Measurements from ENCODE around the gene CYP51A1. TPM values are rescaled to one million over a fixed set of nuclear protein-coding genes. Genes with fewer than 3 reads are reported as not detected.
A peak's percentile ranks its signal among the peaks of the same experiment; 100 is the strongest.
"Not testable (repeated sequence)": the region's sequence is repeated elsewhere in the genome, so short reads cannot be mapped to it uniquely, and the experiment has no call there.

CYP51A1 gene
- polyA plus RNA-seq: 10 to 100 TPM; 27.9 to 40.8 TPM

DNA sequence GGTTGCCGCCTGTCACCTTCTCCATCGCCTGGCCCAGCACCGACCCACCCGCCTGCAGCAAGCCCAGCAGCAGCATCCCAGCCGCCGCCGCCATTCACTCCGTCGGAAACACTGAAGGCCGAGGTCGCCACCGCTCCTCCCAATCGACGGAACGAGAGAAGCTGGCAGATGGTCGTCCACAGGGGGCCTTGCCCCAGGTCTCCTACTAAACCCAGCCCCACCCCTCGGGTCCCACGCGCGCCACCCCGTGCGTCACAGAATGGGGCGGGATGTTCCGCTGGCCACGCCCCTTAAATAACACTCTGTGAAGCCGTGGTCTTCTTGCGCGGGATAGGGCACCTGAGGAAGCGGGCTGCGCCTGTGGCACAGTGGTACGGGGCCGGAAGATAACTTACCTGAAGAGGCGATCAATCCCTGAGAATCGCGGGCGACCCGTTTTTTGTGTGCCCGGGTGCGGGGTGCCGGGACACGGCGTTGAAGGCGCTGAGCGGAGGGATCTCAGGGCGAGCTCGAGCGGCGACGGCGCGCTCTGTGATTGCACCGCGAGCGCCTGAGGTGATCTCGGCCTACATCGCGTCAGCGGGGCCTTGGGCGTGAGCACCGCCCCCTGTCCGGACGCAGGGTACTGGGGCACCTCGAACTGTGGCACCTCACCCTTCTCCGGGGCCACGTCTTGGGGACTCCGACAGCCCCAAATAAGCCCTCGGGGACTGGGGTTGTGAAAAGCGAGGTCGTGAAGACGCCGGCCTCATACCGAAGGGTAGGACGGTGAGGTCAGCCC, at the start of gene CYP51A1:
TSS of gene CYP51A1 (minus strand) at position 207 of the 781 bp plus-strand sequence. CDS start at position 94, 113 bp downstream.
- Histone ChIP-seq H3K27me3 (ENCODE audit: control insufficient read depth in 1 of 2, insufficient read depth in 2 of 2, low read length in 2 of 2) (no peaks in the 10 kb centered on the region), H3K4me1 (ENCODE audit: control insufficient read depth in 2 of 2, insufficient read depth in 2 of 2, low read length in 1 of 2) (no peaks in the 10 kb centered on the region), H3K4me3 (ENCODE audit: low read depth in 1 of 2, low read length in 2 of 2) (peak within 1 kb of the TSS; percentile 83 to 100), H3K9me3 (ENCODE audit: control insufficient read depth in 2 of 2, insufficient read depth in 1 of 2, low read depth in 1 of 2, low read length in 1 of 2) (no peaks in the 10 kb centered on the region), H3K27ac (ENCODE audit: low read depth in 2 of 2, low read length in 1 of 2) (peak within 1 kb of the TSS; percentile 95 to 96), H3K36me3 (ENCODE audit: control insufficient read depth in 2 of 2, insufficient read depth in 2 of 2, low read length in 1 of 2) (peaks cover 0 to 3% of the 10 kb centered on the region in 2 donors)
- WGBS, 2 donors: 0 to 1% methylated on average over 71 to 73 of the region's 73 CpGs

GRCh38 chr7:92178928-92179924, 44.9 kb upstream of the CYP51A1 start, which contains the start of gene LRRD1:
Gene LRRD1, minus strand, starts transcription at chr7:92179142. Its CDS starts 13,940 bp downstream, at chr7:92165202.
- no peaks in the 10 kb centered on the region for H3K9me3 ChIP-seq (ENCODE audit: control insufficient read depth in 2 of 2, insufficient read depth in 1 of 2, low read depth in 1 of 2, low read length in 1 of 2)
- peak within 1 kb of the TSS; percentile 24 to 55 for H3K27ac ChIP-seq (ENCODE audit: low read depth in 2 of 2, low read length in 1 of 2)
- peak within 1 kb of the TSS; percentile 48 to 50 for H3K4me3 ChIP-seq (ENCODE audit: low read depth in 1 of 2, low read length in 2 of 2)
- WGBS, 2 donors: 8 to 9% methylated on average over 60 of the region's 60 CpGs
- no peaks in the 10 kb centered on the region for H3K4me1 ChIP-seq (ENCODE audit: control insufficient read depth in 2 of 2, insufficient read depth in 2 of 2, low read length in 1 of 2)
- H3K27me3 ChIP-seq (ENCODE audit: control insufficient read depth in 1 of 2, insufficient read depth in 2 of 2, low read length in 2 of 2): peaks cover 0 to 3% of the 10 kb centered on the region in 2 donors
- no peaks in the 10 kb centered on the region for H3K36me3 ChIP-seq (ENCODE audit: control insufficient read depth in 2 of 2, insufficient read depth in 2 of 2, low read length in 1 of 2)

DNA sequence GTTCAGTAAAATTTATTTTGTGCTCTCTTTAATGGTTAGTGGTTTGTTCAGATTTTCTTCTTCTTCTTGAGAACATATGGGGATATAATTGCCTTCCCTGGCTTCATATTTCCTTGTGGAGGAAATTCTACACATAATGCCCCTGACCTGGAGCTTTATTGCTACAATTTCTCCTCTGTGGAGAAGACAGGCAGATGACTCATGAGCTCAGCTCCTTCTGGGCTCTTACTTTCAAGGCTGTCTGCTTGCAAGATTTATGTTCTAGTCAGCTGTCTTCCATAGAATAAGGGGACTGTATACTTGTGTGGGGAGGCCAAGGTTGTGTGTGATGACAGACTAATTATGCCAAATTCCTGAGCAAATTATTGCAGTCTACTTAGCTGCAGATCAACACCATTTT, 43.1 kb upstream of the CYP51A1 start:
- Histone ChIP-seq H3K36me3 (ENCODE audit: control insufficient read depth in 2 of 2, insufficient read depth in 2 of 2, low read length in 1 of 2) (no peaks in the 10 kb centered on the region), H3K9me3 (ENCODE audit: control insufficient read depth in 2 of 2, insufficient read depth in 1 of 2, low read depth in 1 of 2, low read length in 1 of 2) (no peaks in the 10 kb centered on the region), H3K4me1 (ENCODE audit: control insufficient read depth in 2 of 2, insufficient read depth in 2 of 2, low read length in 1 of 2) (no peaks in the 10 kb centered on the region), H3K27me3 (ENCODE audit: control insufficient read depth in 1 of 2, insufficient read depth in 2 of 2, low read length in 2 of 2) (peaks cover 0 to 3% of the 10 kb centered on the region in 2 donors), H3K4me3 (ENCODE audit: low read depth in 1 of 2, low read length in 2 of 2) (no peak overlapping the region), H3K27ac (ENCODE audit: low read depth in 2 of 2, low read length in 1 of 2) (no peak overlapping the region)

DNA sequence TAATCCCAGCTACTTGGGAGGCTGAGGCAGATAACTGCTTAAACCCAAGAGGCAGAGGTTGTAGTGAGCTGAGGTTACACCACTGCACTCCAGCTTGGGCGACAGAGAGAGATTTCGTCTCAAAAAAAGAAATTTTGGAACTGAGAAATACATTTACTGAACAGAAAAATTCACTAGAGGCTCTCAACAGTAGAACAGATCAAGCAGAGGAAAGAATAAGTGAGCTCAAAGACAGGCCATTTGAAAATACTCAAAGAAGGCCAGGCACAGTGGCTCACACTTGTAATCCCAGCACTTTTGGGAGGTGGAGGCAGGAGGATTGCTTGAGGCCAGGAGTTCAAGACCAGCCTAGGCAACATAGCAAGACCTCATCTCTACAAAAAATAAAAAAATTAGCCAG, 35.3 kb upstream of the CYP51A1 start:
- 79 to 90% methylated on average over 2 of the region's 2 CpGs for WGBS, 2 donors
- H3K36me3 ChIP-seq (ENCODE audit: control insufficient read depth in 2 of 2, insufficient read depth in 2 of 2, low read length in 1 of 2); H3K27me3 ChIP-seq (ENCODE audit: control insufficient read depth in 1 of 2, insufficient read depth in 2 of 2, low read length in 2 of 2); H3K9me3 ChIP-seq (ENCODE audit: control insufficient read depth in 2 of 2, insufficient read depth in 1 of 2, low read depth in 1 of 2, low read length in 1 of 2); H3K4me1 ChIP-seq (ENCODE audit: control insufficient read depth in 2 of 2, insufficient read depth in 2 of 2, low read length in 1 of 2); H3K27ac ChIP-seq (ENCODE audit: low read depth in 2 of 2, low read length in 1 of 2); H3K4me3 ChIP-seq (ENCODE audit: low read depth in 1 of 2, low read length in 2 of 2): not testable (repeated sequence)

GRCh38 chr7:92161271-92161670, 27.0 kb upstream of the CYP51A1 start:
- no peak overlapping the region for H3K27ac ChIP-seq (ENCODE audit: low read depth in 2 of 2, low read length in 1 of 2)
- WGBS, 2 donors: 83 to 88% methylated on average over 1 of the region's 1 CpG

GRCh38 chr7:92158660-92159575, 24.6 kb upstream of the CYP51A1 start:
- 87 to 92% methylated on average over 3 of the region's 3 CpGs for WGBS, 2 donors
- Histone ChIP-seq H3K4me3 (ENCODE audit: low read depth in 1 of 2, low read length in 2 of 2) (no peak overlapping the region), H3K27ac (ENCODE audit: low read depth in 2 of 2, low read length in 1 of 2) (no peak overlapping the region), H3K9me3 (ENCODE audit: control insufficient read depth in 2 of 2, insufficient read depth in 1 of 2, low read depth in 1 of 2, low read length in 1 of 2) (no peaks in the 10 kb centered on the region), H3K36me3 (ENCODE audit: control insufficient read depth in 2 of 2, insufficient read depth in 2 of 2, low read length in 1 of 2) (no peaks in the 10 kb centered on the region), H3K27me3 (ENCODE audit: control insufficient read depth in 1 of 2, insufficient read depth in 2 of 2, low read length in 2 of 2) (peaks cover 0 to 2% of the 10 kb centered on the region in 2 donors), H3K4me1 (ENCODE audit: control insufficient read depth in 2 of 2, insufficient read depth in 2 of 2, low read length in 1 of 2) (no peaks in the 10 kb centered on the region)

More at GRCh38 chr7:92161271-92161670, 27.0 kb upstream of the CYP51A1 start:
- no peaks in the 10 kb centered on the region for H3K4me1 ChIP-seq (ENCODE audit: control insufficient read depth in 2 of 2, insufficient read depth in 2 of 2, low read length in 1 of 2)
- H3K4me3 ChIP-seq (ENCODE audit: low read depth in 1 of 2, low read length in 2 of 2): no peak overlapping the region
- H3K27me3 ChIP-seq (ENCODE audit: control insufficient read depth in 1 of 2, insufficient read depth in 2 of 2, low read length in 2 of 2): peaks cover 0 to 2% of the 10 kb centered on the region in 2 donors
- H3K36me3 ChIP-seq (ENCODE audit: control insufficient read depth in 2 of 2, insufficient read depth in 2 of 2, low read length in 1 of 2): no peaks in the 10 kb centered on the region
- H3K9me3 ChIP-seq (ENCODE audit: control insufficient read depth in 2 of 2, insufficient read depth in 1 of 2, low read depth in 1 of 2, low read length in 1 of 2): no peaks in the 10 kb centered on the region

- Histone ChIP-seq H3K36me3 (ENCODE audit: control insufficient read depth in 2 of 2, insufficient read depth in 2 of 2, low read length in 1 of 2) (no peaks in the 10 kb centered on the region), H3K4me3 (ENCODE audit: low read depth in 1 of 2, low read length in 2 of 2) (no peak overlapping the region), H3K27ac (ENCODE audit: low read depth in 2 of 2, low read length in 1 of 2) (no peak overlapping the region), H3K9me3 (ENCODE audit: control insufficient read depth in 2 of 2, insufficient read depth in 1 of 2, low read depth in 1 of 2, low read length in 1 of 2) (no peaks in the 10 kb centered on the region), H3K27me3 (ENCODE audit: control insufficient read depth in 1 of 2, insufficient read depth in 2 of 2, low read length in 2 of 2) (no peaks in the 10 kb centered on the region), H3K4me1 (ENCODE audit: control insufficient read depth in 2 of 2, insufficient read depth in 2 of 2, low read length in 1 of 2) (no peaks in the 10 kb centered on the region)
These were observed 22.7 kb upstream of the CYP51A1 start for GRCh38 chr7:92156990-92157389.

DNA sequence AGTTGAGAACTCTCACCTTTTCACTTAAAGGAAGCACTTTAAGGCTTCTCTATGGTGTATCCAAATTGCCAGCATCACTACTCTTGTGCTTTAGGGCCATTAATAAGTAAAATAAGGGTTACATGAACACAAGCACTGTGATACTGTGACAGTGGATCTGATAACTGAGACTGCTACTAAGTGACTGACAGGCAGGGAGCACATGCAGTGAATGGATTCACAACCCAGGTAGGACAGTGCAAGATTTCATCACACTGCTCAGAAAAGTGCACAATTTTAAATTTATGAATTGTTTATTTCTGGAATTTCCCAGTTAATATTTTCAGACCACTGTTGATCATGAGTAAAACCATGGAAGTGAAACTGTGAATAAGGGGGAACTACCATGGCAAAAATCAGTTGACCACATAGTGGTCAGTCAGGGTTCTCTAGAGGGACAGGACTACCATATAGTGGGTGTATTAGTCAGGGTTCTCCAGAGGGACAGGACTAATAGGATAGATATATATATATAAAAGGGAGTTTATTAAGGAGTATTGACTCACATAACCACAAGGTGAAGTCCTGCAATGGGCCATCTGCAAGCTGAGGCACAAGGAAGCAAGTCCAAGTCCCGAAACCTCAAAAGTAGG, 20.9 kb upstream of the CYP51A1 start:
- Histone ChIP-seq H3K36me3 (ENCODE audit: control insufficient read depth in 2 of 2, insufficient read depth in 2 of 2, low read length in 1 of 2) (no peaks in the 10 kb centered on the region), H3K4me1 (ENCODE audit: control insufficient read depth in 2 of 2, insufficient read depth in 2 of 2, low read length in 1 of 2) (no peaks in the 10 kb centered on the region), H3K27ac (ENCODE audit: low read depth in 2 of 2, low read length in 1 of 2) (no peak overlapping the region), H3K27me3 (ENCODE audit: control insufficient read depth in 1 of 2, insufficient read depth in 2 of 2, low read length in 2 of 2) (no peaks in the 10 kb centered on the region), H3K4me3 (ENCODE audit: low read depth in 1 of 2, low read length in 2 of 2) (no peak overlapping the region), H3K9me3 (ENCODE audit: control insufficient read depth in 2 of 2, insufficient read depth in 1 of 2, low read depth in 1 of 2, low read length in 1 of 2) (no peaks in the 10 kb centered on the region)
- 89 to 93% methylated on average over 1 of the region's 1 CpG for WGBS, 2 donors

Measured in esophagus (tissue), 2 donors.